ENCODE data around the gene AHDC1.
"Not testable (repeated sequence)": the region's sequence is repeated elsewhere in the genome, so short reads cannot be mapped to it uniquely, and the experiment has no call there.

The AHDC1 gene

DNA sequence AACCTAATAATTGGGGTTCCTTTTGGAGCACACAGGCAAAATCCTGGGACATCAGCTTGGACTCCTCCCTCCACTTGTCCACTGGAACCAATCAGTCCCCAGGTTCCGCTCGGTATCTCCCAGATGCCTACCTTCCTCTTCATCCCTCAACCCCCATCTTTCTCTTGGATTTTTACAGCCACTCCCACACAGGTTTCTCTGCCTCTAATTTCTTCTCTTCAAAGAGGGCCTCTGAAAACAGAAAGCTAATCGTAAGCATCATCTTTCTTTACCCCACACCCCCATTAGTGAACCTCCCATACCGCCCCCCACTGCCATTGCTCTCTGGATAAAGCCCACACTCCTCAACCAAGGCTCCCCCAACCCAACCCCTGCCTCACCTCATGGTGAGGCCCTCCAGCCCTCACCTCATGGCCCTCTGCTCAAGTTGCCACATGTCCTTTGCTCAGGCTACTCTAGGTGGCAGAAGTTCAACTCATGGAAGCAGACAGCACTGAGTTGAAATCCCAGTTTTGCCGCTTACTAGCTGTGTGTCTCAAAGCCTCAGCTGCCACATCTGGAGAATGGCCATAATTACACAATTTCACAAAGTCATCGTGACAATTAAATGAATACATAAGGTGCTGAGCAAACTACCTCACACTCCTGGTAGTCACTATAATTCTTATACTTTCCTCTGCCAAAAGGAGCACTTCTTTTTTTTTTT is 95.8 kb downstream of the AHDC1 start:
- DNase-seq: no peak

DNA sequence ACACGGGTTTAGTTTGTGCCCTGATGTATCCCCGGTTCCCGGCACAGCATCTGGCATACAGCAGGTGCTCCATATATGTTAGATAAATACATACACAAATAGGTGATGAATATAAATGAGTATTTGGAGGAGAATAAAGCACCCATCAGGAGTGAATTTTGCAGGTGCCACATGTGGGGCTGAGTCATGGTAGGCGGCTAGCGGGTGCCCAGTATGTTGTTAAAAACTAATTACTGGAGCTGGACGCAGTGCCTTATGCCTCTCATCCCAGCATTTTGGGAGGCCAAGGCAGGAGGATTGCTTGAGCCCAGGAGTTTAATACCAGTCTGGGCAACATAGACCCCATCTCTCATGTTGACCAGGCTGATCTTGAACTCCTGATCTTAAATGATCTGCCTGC is 97.2 kb downstream of the AHDC1 start:
- DNase-seq: no peak

DNA sequence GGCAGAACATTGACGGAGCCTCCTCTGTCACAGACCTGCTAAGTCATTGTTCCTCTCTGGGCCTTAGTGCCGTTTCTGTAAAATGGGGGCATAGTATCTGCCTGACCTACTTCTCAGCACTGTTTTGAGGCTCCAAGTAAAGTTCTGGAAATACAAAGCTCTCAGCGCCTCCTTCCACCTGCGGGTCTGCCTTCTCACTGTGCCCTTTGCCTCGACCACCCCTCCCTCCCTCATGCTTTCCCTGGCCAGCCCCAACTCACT is 98.6 kb downstream of the AHDC1 start:
- no peak for DNase-seq

DNA sequence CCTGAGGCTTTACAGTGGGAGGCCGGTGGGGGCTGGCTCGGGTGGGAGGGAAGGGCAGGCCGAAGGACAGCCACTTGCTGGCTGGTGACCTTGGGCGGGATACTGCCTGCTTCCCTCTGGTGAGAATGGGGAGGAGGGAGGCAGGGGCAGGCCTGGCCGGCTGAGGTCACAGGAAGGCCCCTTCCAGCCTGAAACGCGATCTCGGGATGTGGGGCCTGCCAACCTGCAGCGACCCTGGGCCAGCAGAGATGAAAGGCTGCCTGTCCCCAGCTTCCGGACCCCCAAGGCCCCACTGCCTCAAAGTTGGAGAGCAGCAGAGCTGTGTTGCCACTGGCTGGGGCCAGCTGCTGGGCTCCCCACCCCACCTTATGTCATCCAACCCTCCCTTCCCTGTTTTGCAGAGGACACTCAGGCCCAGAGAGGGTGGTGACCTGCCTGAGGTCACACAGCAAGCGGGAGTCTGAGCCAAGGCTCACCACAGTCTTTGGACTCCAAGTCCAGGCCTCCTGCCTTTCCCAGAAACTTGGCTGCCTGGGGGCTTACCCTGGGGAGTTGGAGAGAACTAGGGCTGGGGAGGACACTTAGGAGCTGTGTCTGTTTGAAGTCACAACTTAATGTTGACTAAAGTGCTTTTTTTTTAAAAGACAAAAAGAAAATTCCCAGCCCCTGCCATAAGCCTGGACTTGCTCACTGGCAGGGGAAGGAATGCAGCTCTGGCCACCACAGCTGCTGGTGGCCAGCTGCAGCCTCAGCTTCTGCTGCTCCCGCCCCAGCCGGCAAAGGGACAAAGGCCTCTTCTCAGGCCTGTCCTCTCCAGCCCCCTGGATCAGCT is 99.1 kb downstream of the AHDC1 start:
- DNase-seq: no peak

DNA sequence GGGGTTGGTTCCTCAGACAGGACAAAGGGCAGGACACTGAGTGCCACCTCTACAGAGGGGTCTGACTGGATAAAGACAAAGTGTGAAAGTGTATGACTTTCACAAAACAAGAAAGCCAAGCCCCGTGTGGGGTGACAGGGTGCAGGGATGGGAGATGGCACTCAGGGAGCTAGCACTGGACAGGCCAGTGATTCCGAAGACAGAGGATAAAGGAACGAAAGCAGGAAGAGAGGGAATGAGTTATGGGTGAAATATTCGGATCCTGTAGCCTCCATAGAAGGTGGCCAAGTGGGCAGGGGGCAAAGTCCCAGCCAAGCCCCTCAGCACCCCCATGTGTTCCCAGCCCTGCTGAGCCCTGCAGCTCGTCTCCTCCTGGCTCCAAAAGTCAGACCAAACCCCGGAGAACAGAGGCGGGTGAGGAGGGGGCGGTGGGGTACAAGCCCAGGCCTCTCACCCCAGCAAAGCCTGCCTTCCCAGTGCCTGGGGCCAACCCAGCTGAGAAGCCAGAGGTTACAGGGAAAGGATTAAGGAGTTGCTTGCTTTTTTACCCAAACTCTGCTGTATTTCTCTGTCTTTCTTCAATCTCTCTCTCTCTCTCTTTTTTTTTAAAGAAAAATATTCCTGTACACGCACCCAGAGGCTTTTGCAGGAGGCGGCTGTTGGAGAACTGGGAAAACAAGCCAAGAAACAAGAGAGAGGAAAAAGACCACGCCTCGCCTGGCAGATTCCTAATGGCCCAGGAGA is 99.9 kb downstream of the AHDC1 start:
- DNase-seq: no peak

DNA sequence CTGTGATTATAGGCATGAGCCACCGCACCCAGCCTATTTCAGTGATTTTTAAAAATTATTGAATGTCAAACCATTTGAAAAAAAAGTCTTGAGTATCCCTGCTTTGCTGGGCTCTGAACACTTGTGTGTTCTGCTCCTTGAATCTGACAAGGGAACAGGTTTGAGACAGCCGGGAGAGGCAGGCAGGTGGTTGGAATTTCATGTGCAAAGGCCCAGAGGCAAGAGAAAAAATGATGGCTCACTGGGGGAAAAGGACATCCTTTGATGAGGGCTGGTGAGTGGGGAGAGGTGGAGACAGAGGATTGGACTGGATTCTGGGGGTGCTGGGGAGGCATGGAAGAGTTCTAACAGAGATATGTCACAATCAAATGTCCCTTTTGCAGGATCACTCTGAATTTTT is 100.9 kb downstream of the AHDC1 start:
- DNase-seq: no peak

DNA sequence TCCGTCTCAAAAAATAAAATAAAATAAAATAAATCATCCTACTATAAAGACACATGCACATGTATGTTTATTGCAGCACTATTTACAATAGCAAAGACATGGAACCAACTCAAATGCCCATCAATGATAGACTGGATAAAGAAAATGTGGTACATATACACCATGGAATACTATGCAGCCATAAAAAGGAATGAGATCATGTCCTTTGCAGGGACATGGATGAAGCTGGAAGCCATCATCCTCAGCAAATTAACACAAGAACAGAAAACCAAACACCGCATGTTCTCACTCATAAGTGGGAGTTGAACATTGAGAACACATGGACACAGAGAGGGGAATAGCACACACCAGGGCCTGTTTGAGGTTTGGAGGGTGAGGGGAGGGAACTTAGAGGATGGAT is 102.8 kb downstream of the AHDC1 start:
- DNase-seq: not testable (repeated sequence)

DNA sequence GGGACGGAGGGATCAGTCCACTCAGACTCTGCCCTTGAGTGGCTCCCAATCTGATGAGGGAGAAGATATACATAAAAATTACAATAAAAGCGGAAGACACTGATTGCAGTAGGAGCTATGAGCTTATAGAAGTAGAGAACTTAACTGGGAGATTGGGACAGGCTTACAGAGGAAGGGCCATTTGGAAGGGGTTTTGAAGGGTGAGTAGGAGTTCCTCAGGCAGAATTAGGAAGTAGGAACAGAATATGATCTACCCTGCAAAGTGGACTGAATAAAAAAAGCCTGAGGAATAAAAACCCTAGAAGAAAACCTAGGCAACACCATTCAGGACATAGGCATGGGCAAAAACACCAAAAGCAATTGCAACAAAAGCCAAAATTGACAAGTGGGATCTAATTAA is 104.8 kb downstream of the AHDC1 start:
- no peak for DNase-seq

DNA sequence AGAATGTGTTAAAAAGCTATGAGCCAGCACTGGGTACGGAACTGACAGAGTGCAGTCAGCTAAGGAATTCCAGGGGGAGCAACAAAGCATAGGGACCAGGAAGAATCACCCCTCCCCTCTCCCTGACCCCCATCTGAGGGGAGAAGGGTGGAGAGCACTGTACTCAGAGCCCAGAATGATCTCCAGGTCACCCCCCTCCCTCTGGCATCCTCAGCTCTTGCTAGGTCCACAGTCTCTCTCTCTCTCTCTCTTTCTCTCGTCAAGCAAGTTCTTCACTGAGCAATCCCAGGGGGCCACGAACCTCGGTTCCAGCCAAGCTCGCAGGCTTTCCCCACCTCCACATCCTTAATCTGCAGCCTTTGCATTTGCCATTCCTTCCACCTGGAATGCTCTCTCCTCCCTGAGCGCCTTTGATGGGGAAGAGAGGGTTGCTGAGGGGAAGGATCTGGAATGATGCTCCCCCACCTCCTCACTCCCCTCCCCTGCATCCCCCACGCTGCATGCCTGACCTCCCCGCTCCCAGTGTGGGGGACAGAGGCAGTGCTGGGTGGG is 107.3 kb downstream of the AHDC1 start:
- no peak for DNase-seq

DNA sequence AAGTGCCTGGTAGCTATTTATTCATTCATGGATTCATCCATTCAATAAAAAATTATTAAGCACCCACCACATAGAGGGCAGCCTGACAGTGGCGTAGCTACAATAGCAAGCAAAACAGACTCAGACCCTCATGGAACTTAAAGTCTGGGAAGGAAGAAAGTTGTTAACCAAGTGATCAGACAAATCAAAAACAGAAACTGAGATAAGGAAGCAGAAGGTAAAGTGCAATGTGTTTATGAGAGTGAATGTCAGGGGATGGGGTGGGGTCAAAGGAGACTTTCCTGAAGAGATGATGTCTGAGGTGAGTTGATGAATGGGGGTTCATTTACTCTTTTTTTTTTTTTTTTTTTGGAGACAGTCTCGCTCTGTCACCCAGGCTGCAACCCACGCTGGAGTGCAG is 111.1 kb downstream of the AHDC1 start:
- no peak for DNase-seq

DNA sequence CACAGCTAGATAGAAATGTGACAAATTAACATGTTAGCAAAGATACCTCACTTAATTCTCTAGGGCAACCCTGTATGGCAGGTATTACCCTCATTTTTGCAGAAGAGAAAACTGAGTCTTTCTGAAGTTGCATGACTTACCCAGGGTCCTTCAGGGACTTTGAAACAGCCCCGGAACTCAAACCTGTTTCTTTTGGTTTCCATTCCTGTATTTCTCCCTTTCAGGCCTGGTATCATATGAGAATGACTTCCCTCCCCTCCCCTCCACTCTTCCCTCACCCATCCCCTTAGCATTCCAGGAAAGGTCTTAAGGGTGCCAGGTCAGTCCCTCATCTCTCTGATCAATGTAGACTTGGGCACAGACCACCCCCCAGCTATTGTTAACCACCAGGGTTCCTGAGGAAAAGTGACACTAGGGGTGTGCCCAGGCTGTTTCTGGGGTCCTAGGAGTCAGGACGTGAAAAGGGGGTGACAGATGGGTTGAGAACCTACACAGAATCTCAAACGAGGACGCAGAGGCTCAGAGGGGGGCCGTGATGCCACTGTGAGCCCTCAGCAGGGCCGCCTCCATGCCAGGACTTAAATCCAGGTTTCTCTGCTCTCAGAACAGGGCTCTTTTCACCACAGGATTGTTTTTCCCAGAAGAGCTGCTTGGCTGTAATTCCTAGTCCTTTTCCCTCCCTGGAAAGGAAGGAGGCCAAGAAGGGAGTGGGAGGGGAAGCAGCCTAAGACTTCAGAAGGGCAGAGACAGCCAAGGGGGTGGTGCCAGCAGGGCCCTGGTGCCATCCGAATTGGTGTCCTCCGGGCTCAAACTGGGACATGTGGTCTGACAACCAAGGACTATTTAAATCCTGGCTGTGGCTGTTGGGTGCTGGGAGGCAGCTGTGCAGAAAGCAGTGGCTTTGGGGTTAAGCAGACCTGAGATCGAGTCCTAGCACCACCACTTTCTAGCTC is 111.9 kb downstream of the AHDC1 start:
- DNase-seq: no peak

DNA sequence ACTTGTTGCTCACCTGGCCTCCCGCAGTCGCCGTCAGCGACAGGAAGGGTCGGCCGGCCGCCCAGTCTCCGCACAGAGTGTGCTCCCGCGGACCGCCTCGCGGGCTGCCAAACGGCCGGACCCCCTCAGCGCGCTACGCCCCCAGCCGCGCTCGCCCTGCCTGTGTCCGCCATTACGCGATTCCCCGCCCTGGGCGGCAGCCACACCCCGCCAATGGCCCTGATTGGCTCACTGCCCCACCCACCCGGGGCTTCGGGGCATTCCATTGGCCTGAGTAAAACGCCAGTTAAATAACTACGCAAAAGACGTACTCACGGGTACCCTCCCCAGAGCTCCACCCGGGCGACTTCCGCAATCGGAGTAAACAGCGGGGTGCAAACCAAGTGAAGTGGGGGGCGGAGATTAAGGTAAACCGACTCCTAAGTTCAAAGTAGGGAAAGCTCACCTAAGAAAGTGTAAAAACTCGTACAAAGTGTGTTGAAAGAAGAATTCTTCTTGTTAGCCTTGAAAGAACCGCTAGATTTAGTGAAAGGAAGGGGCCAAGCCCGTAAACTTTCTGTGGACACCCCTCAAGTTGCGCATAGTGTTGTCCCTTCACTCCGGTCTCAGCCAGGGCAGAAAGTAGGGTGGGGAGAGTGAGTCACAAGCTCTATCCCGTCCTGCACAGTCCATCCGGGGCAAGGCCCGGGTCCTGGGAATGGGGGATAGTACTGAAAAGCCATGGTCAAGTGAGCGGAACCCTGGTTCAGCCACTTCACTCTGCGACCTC is 113.8 kb downstream of the AHDC1 start, which contains the start of gene WASF2:
Gene WASF2, minus strand, starts transcription at position 195 of the 769 bp plus-strand sequence. CDS start 61,277 bp downstream, outside the sequence.
- DNase-seq: peak; percentile 97

DNA sequence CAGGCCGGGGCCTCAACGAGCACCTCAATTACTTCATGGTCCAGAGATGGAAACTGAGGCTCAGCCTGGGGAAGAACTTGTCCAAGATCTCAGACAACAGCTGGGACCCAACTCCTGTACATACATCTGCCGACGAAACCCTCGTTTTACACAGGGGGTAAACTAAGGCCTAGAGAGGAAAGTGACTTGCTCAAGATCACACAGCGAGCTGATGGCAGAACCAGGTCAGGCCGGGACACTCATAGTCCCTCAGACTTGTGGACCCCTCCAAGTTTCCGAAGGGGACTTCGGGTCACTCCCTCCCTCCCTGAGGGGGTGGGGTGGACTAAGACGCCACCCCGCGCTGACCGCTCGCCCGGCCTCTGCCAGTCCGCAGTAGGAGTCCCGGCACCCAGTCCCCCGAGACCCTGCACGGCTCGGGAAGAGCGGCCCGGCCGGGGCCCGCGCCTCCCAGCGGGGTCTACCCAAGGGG is 114.4 kb downstream of the AHDC1 start:
- DNase-seq: peak; percentile 31

DNA sequence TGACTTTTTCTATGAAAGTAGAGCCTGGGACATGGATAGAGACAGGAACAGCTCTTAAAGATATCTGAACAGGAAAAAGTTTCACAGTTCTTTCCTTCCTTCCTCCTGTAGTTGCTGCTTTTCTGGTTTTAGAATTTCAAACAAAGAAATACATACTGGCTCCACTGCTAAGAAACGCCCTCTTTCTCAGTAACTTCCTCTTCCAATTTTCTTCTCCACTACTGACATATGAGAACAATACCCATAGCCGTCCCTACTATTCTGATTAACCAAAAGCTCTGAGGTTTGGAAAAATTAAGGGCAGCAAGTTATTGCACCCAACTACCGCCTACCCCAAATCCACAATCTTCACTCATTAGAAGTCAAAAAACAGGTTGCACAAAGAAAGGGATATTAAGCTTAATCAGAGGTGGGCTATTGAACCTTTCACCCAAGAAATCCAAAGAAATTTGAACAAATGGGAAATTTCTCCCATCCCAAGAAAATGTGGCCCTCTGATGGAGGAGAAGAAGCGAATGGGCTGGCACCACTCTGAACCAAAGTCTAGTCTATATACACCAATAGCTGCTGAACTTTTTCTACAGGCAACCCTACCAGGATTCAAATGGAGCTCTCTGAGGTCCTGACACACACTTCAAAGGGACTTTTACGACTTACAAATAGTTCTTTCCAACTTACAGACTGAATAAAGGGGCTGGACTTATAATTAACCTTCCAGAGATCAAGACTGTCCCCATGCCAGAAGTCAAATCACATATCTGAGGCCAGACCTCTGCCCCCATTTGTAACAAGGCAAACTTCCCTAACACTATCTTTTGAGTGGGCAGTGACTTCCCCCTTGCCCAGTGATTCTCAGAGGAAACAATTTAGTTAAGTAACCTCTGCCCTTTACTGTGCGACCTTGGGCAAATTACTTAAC is 115.7 kb downstream of the AHDC1 start:
- DNase-seq: peak; percentile 9

DNA sequence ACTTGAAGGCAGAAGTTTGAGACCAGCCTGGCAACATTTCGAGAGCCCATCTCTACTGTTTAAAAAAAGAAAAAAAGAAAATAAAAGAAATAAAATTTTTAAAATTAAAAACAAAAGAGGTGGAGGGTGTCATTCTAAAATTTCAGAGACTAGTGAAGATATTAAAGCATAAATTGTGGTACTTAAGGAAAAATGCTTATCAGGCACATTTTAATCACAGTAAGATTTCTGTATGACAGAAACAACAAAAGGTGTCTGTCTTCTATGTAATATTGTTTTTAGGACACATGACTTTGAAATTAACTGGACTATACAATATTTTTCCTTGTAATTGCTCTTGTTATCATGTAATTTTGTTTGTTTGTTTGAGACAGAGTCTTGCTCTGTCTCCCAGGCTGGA is 118.6 kb downstream of the AHDC1 start:
- DNase-seq: no peak

Measured in HCEC 1CT (cell line).